Chondrocyte (in vitro differentiated cells): ENCODE results near the gene RRM2. TPM values are rescaled to one million over a fixed set of nuclear protein-coding genes. Genes with fewer than 3 reads are reported as not detected.

Source experiments
- DNase-seq: peaks from one replicate; pipeline ENCODE4 v3.0.0; 2021; ENCODE audit warnings: mixed read lengths, low spot score
- H3K27ac Mint-ChIP-seq: one replicate; pipeline ENCODE4 v1.8.0; 2021; ENCODE audit warnings: mild to moderate bottlenecking, moderate library complexity, mixed read lengths; ENCODE audit not compliant: unreplicated experiment
- H3K27me3 Mint-ChIP-seq: 2 replicates; pipeline ENCODE4 v1.8.0; 2021; ENCODE audit warnings: low read depth, mixed read lengths
- H3K36me3 Mint-ChIP-seq: 2 replicates; pipeline ENCODE4 v1.8.0; 2021; ENCODE audit warnings: low read depth, mixed read lengths
- H3K4me1 Mint-ChIP-seq: 2 replicates; pipeline ENCODE4 v1.8.0; 2021; ENCODE audit warnings: low read depth, mild to moderate bottlenecking, mixed read lengths
- H3K4me3 Mint-ChIP-seq: one replicate; pipeline ENCODE4 v1.8.0; 2021; ENCODE audit warnings: mild to moderate bottlenecking, moderate library complexity, mixed read lengths; ENCODE audit not compliant: unreplicated experiment
- H3K9me3 Mint-ChIP-seq: 2 replicates; pipeline ENCODE4 v1.8.0; 2021; ENCODE audit warnings: low read depth, mixed read lengths
- total RNA-seq: library from RNA; stranded (reverse); gene quantifications from 3 replicates; pipeline ENCODE4 v1.2.1, GENCODE V29; 2021
- TF ChIP-seq, protein P1 (sequence below): fragments of 200-600 bp; sonication (generic); IDR thresholded peaks from 2 replicates; pipeline ENCODE4 v1.5.0; 2021; ENCODE audit warnings: antibody characterized with exemption, mild to moderate bottlenecking, moderate library complexity

Gene RRM2
- total RNA-seq, 1 donor from 2014 or later: 25.7 TPM

DNA sequence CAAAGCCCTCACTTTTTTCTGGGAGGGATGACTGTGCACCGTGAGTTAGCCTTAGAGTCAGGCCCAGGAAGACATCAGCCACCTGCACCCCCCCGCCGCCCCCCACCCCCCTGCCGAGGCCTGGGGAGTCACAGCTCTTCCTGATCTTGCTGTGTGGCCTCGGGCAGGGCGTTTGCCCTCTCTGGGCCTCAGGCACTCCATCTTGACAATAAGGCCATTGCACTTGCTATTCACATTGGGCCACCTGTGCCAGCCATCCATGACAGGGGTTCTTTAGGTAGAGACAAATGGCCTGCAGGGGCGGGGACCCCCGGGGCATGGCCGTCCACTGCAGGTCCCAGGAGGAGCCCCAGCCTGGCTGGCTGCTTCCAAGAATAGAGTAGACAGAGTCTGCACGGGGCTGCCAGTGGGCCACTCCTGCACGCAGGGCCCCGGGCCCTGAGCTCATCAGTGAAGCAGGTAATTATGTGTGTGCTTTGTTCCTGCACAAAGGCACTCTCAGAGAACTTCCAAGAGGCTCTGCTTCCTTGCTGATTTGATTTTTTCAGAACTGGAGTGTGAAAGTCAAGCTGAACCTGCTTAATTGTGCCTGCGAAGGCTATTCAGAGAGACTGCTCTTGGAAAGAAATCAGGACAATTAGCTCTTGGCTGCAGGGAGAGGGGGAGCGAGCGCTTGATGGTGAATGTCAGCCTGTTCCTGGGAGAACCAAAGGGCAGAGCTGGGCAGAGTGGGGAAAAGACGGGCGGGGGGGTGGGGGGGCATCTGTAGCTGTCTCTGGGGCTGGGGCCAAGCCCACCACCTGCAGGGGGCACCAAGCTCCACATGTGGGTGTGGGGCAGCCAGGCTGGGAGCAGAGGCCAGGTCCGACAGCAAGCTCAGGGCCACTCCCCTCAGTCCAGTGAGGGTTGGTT is 40.3 kb downstream of the RRM2 start:
- H3K27ac Mint-ChIP-seq: no peak overlapping the region
- H3K36me3 Mint-ChIP-seq: no peaks in the 10 kb centered on the region
- peak; percentile 81 for DNase-seq
- TF ChIP-seq, protein P1, sequence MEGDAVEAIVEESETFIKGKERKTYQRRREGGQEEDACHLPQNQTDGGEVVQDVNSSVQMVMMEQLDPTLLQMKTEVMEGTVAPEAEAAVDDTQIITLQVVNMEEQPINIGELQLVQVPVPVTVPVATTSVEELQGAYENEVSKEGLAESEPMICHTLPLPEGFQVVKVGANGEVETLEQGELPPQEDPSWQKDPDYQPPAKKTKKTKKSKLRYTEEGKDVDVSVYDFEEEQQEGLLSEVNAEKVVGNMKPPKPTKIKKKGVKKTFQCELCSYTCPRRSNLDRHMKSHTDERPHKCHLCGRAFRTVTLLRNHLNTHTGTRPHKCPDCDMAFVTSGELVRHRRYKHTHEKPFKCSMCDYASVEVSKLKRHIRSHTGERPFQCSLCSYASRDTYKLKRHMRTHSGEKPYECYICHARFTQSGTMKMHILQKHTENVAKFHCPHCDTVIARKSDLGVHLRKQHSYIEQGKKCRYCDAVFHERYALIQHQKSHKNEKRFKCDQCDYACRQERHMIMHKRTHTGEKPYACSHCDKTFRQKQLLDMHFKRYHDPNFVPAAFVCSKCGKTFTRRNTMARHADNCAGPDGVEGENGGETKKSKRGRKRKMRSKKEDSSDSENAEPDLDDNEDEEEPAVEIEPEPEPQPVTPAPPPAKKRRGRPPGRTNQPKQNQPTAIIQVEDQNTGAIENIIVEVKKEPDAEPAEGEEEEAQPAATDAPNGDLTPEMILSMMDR: peak; percentile 58
- no peak overlapping the region for H3K4me3 Mint-ChIP-seq
- peaks cover 4% of the 10 kb centered on the region for H3K27me3 Mint-ChIP-seq
- no peaks in the 10 kb centered on the region for H3K9me3 Mint-ChIP-seq
- no peaks in the 10 kb centered on the region for H3K4me1 Mint-ChIP-seq

DNA sequence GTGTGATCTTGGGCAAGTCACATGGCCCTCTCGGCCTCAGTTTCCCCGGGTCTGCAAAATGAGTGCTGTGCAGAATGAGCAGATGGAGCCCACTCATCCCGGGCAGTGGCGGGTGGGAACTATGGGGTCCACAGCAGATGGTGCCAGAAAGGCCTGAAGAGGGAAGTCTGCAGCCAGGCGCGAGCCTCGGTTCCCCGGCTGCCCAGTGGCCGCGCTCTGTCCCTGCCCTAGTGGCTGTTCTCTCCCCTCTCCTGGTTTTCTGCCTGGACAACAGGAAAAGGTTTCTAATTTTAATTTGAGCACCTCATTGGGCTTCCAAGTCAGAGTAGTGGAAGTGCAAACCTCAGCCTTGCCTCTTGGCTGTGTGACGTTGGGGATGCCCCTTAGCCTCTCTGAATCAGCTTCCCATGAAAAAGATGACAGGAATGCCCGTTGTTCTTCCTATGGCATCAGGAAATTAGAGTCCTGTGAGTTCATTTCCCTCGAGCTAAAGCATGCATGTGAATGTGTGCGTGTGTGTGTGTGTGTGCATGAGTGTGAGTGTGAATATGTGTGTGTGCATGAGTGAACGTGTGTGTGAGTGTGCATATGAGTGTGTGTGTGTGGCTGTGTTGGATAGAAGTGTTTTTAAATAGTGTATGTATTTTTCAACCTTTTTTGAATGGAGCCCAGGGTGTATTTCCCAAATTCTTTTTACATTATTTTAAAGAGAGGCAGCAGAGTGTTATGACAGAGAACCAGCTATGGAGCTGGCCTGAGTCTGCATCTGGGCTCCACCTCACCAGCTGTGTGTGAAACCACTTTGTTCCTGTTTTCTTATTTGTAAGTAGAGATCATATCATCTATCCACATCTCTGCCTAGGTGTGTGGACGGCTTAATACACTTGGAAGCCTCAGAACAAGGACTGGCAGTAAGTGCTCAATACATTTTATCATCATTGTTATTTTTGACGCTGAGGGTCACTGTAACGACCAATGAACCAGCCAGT is 41.3 kb downstream of the RRM2 start:
- peaks cover 9% of the 10 kb centered on the region for H3K4me1 Mint-ChIP-seq
- H3K4me3 Mint-ChIP-seq: no peak overlapping the region
- peak; percentile 84 for DNase-seq
- H3K9me3 Mint-ChIP-seq: no peaks in the 10 kb centered on the region
- peaks cover 4% of the 10 kb centered on the region for H3K27me3 Mint-ChIP-seq
- TF ChIP-seq, protein P1: no peak
- no peak overlapping the region for H3K27ac Mint-ChIP-seq
- H3K36me3 Mint-ChIP-seq: peaks cover 2% of the 10 kb centered on the region

DNA sequence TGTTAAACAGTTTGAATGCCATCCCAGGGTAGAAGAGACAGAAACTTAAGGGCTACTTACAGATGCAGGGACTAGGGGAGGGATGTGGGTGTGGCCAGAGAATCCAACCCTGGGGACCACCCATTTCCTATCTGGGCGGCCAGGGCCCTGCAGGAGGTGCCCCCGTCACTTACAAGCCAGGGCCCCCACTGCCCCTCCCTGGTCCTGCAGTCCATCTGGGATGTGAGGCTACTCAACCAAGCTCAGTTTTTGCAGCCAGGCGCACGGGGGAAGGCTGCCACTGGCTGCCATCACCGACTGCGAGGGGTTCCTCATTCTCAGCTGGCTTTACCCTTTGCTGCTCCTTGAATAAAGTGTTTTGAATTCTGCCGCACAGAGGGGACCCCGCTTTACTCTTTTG is 42.1 kb downstream of the RRM2 start:
- Mint-ChIP-seq H3K27ac (no peak overlapping the region), H3K9me3 (no peaks in the 10 kb centered on the region), H3K4me3 (no peak overlapping the region), H3K36me3 (peaks cover 2% of the 10 kb centered on the region), H3K4me1 (peaks cover 11% of the 10 kb centered on the region), H3K27me3 (peaks cover 2% of the 10 kb centered on the region)
- peak; percentile 71 for DNase-seq
- TF ChIP-seq, protein P1: no peak

DNA sequence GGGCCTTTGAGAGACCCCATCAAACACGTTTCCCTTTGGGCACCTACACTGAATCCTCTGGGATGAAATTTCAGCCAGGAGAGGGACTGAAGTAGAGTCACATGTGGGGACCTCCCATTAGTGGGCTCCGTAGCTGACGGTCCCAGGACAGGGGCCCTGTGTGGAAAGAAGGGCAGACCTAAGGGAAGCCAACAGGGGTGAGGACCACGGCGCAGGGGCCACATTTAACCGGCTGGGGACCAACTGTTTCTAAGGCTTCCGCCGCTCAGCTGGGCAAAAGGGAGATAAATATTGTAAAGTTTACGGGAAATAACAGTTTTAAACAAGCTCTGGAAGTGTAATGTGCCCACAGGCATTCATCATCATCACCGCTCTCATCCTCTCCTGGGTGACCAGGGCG is 42.7 kb downstream of the RRM2 start:
- no peak overlapping the region for H3K27ac Mint-ChIP-seq
- H3K36me3 Mint-ChIP-seq: peaks cover 2% of the 10 kb centered on the region
- DNase-seq: peak; percentile 51
- H3K4me3 Mint-ChIP-seq: no peak overlapping the region
- peaks cover 18% of the 10 kb centered on the region for H3K4me1 Mint-ChIP-seq
- TF ChIP-seq, protein P1: no peak
- no peaks in the 10 kb centered on the region for H3K9me3 Mint-ChIP-seq
- H3K27me3 Mint-ChIP-seq: peaks cover 2% of the 10 kb centered on the region
